GM12801 (cell line): Measurements from ENCODE around the gene SHISAL2A.

ENCODE experiments used
- CTCF ChIP-seq: IDR thresholded peaks from one replicate; pipeline ENCODE4 v1.5.1; 2011; ENCODE audit warnings: control low read depth; ENCODE audit not compliant: insufficient read length; ENCODE audit errors: extremely low read depth

The SHISAL2A gene

GRCh38 chr1:52595061-52595460, 37.9 kb upstream of the SHISAL2A start:
- TF ChIP-seq CTCF, result no peak

DNA sequence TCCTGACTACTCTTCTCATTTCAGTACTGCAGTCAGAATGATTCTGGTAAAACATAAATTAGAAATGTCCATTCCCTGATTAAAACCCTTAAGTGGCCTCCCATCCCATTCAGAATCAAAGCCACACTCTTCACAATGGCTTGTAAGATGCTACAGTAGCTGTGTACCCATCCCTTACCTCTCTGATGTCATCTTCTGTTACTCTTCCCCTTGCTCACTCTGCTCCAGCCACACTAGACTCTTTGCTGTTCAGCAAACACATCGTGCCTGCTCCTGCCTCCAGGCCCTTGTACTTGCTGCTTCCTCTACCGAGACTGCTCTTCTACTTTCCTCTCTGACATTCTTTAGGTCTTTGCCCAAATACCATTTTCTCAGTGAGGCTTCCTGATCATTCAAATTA, 35.1 kb upstream of the SHISAL2A start:
- TF ChIP-seq CTCF, result no peak

DNA sequence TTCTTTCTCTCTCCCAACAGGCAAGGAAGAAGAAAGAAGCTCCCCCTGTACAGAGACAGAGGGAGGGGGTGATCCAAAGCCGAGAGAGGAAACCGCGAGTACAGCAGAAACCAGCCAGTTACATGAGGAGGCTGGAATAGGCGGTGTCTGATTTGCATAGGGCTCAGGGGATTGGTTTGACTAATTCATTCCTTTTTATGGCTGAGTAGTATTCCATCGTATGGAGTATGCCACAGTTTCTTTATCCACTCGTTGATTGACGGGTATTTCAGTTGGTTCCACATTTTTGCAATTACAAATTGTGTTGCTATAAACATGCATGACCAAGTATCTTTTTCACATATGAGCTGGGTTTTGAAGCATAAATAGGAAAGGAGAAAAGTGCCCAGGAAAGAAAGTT, 34.2 kb upstream of the SHISAL2A start:
- TF ChIP-seq CTCF, result no peak

DNA sequence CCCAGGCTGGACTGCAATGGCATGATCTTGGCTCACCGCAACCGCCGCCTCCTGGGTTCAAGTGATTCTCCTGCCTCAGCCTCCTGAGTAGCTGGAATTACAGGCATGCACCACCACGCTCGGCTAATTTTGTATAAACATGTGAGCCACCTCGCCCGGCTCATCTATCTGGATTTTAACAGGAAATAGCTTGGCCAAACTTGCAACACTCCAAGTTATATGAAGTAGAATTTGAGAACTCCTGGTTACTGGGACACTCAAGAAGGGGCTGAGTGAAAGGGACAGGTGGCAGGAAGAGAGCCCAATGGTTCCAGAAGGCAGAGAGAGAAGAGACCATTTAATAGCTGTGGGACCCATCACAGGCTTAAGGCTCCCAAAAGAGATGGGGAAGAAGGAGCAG, 33.7 kb upstream of the SHISAL2A start:
- no peak for TF ChIP-seq CTCF

GRCh38 chr1:52600533-52601179, 32.3 kb upstream of the SHISAL2A start:
- no peak for TF ChIP-seq CTCF

- TF ChIP-seq CTCF, result no peak
Measured at GRCh38 chr1:52601519-52601918, 31.4 kb upstream of the SHISAL2A start.

GRCh38 chr1:52601991-52602855, 30.7 kb upstream of the SHISAL2A start, which contains the start of gene GPX7:
Gene GPX7 (plus strand): TSS chr1:52602371. CDS start chr1:52602410, 39 bp downstream.
- no peak for TF ChIP-seq CTCF
